B cell (primary cell): ENCODE data around the gene PRX. TPM values are rescaled to one million over a fixed set of nuclear protein-coding genes. Genes with fewer than 3 reads are reported as not detected.

ENCODE experiments used
- ATAC-seq: fragments of 200-7000 bp; cut with Tn5 transposase; one replicate; pipeline ENCODE4 v1.10.0; 2021; ENCODE audit warnings: low read depth, mild to moderate bottlenecking, moderate number of reproducible peaks, moderate library complexity
- CTCF ChIA-PET: fragments of 350-600 bp; sonication (Branson Sonifier 250); formaldehyde crosslinking; loops from one replicate; lab custom pipeline; 2021; ENCODE audit warnings: antibody characterized with exemption, inconsistent platforms; lab: Charles Lee
- POLR2A ChIA-PET: fragments of 350-600 bp; sonication (Branson Sonifier 250); formaldehyde crosslinking; loops from one replicate; lab custom pipeline; 2021; ENCODE audit warnings: antibody characterized with exemption; lab: Charles Lee
- DNase-seq: peaks from one replicate; pipeline ENCODE4 v3.0.0; 2013
- H2AFZ ChIP-seq: 2 replicates; pipeline ENCODE4 v1.6.1; 2012; ENCODE audit warnings: mild to moderate bottlenecking, low read depth, low read length; ENCODE audit not compliant: insufficient read depth, poor library complexity, severe bottlenecking
- H3K27ac ChIP-seq, 2 donors: 1 replicate in 1 of 2; 2 replicates in 1 of 2; pipeline ENCODE4 v1.5.1; 2012 to 2013; ENCODE audit warnings: low read length in 2 of 2, mild to moderate bottlenecking in 2 of 2, moderate library complexity in 1 of 2
- H3K27me3 ChIP-seq, 4 experiments: fragments of 200-600 bp in 1 of 4; sonication (generic) in 1 of 4; replicated peaks in 1 of 4; 1 replicate in 2 of 4; 2 replicates in 2 of 4; pipeline versions ENCODE4 v1.6.1 to v1.7.0; 2013 to 2016; ENCODE audit warnings: low read length in 3 of 4, mild to moderate bottlenecking in 2 of 4, mixed read lengths in 1 of 4, moderate library complexity in 1 of 4; ENCODE audit not compliant: insufficient read depth in 4 of 4, control insufficient read depth in 3 of 4; ENCODE audit errors: control extremely low read depth in 1 of 4
- H3K36me3 ChIP-seq, 2 experiments: replicated peaks in 1 of 2; 1 replicate in 1 of 2; 2 replicates in 1 of 2; pipeline versions ENCODE4 v1.6.1 to v1.7.1; 2013; ENCODE audit warnings: low read length in 1 of 2; ENCODE audit not compliant: insufficient read depth in 2 of 2, control insufficient read depth in 1 of 2; ENCODE audit errors: control extremely low read depth in 1 of 2, extremely low read depth in 1 of 2
- H3K4me1 ChIP-seq, 2 donors: fragments of 200-600 bp in 1 of 2; sonication (generic) in 1 of 2; 1 replicate in 1 of 2; 2 replicates in 1 of 2; pipeline versions ENCODE4 v1.5.1 to v1.6.1; 2013 to 2017; ENCODE audit warnings: low read length in 2 of 2; ENCODE audit not compliant: control insufficient read depth in 2 of 2, insufficient read depth in 2 of 2
- H3K4me2 ChIP-seq: replicated peaks from 2 replicates; pipeline ENCODE3; 2012; ENCODE audit warnings: mild to moderate bottlenecking, low read depth, low read length; ENCODE audit not compliant: poor library complexity, severe bottlenecking
- H3K4me3 ChIP-seq, 5 experiments: fragments of 200-600 bp in 1 of 5; sonication (generic) in 1 of 5; 1 replicate in 3 of 5; 2 replicates in 2 of 5; pipeline versions ENCODE4 v1.5.1 to v1.7.0; 2011 to 2016; ENCODE audit warnings: low read length in 4 of 5, mild to moderate bottlenecking in 4 of 5, low read depth in 2 of 5, control low read depth in 1 of 5, moderate library complexity in 1 of 5; ENCODE audit not compliant: insufficient read depth in 1 of 5; ENCODE audit errors: control extremely low read depth in 1 of 5, extremely low read depth in 1 of 5
- H3K79me2 ChIP-seq: fragments of 200-600 bp; sonication (generic); one replicate; pipeline ENCODE4 v1.6.0; 2016; ENCODE audit warnings: low read length; ENCODE audit not compliant: control insufficient read depth, insufficient read depth
- H3K9ac ChIP-seq: fragments of 200-600 bp; sonication (generic); 2 replicates; pipeline ENCODE4 v1.6.1; 2017; ENCODE audit warnings: mild to moderate bottlenecking, low read length, moderate library complexity
- H3K9me3 ChIP-seq, 3 donors: one replicate each; pipeline versions ENCODE4 v1.6.1 to v1.7.1; 2013; ENCODE audit warnings: low read length in 2 of 3; ENCODE audit not compliant: control insufficient read depth in 2 of 3, insufficient read depth in 1 of 3; ENCODE audit errors: control extremely low read depth in 1 of 3
- H4K20me1 ChIP-seq: 2 replicates; pipeline ENCODE4 v1.6.0; 2012; ENCODE audit warnings: mild to moderate bottlenecking, low read length; ENCODE audit not compliant: insufficient read depth, control insufficient read depth, poor library complexity, severe bottlenecking
- H3K27ac Mint-ChIP-seq: one replicate; pipeline ENCODE4 v1.8.0; 2021; ENCODE audit warnings: mixed read lengths
- H3K27me3 Mint-ChIP-seq: one replicate; pipeline ENCODE4 v1.8.0; 2021; ENCODE audit warnings: mixed read lengths
- H3K4me1 Mint-ChIP-seq: one replicate; pipeline ENCODE4 v1.8.0; 2021; ENCODE audit warnings: mixed read lengths
- H3K4me3 Mint-ChIP-seq: one replicate; pipeline ENCODE4 v1.8.0; 2021; ENCODE audit warnings: mixed read lengths
- H3K9me3 Mint-ChIP-seq: one replicate; pipeline ENCODE4 v1.8.0; 2022; ENCODE audit warnings: mixed read lengths; ENCODE audit not compliant: insufficient read depth
- CTCF ChIP-seq: fragments of 200-600 bp; IDR thresholded peaks from one replicate; pipeline ENCODE4 v1.8.0; 2022; ENCODE audit warnings: antibody characterized with exemption, mild to moderate bottlenecking
- EZH2 ChIP-seq: IDR thresholded peaks from 2 replicates; pipeline ENCODE4 v1.6.1; 2012; ENCODE audit warnings: borderline replicate concordance, low read depth, mild to moderate bottlenecking, moderate library complexity, low read length; ENCODE audit not compliant: insufficient read depth, poor library complexity, severe bottlenecking
- WGBS: methylation state at CpG from one replicate; pipeline ENCODE4 v1.1.5; 2013; ENCODE audit warnings: missing lambda C conversion rate; ENCODE audit not compliant: insufficient coverage; 5-methylcytosine and 5-hydroxymethylcytosine counted together
- intact Hi-C: fragments of 100-400 bp; cut with micrococcal nuclease; formaldehyde crosslinking; loops from one replicate; pipeline ENCODE4 v1.10.0; 2022
- polyA plus RNA-seq: library from polyadenylated mRNA; depleted of rRNA; stranded (reverse); fragments of >200 nt; gene quantifications from 2 replicates; pipeline ENCODE4 v1.2.3, GENCODE V29; 2012
- total RNA-seq, 2 donors: library from RNA; stranded (reverse); fragments of 120-200 nt in 1 of 2; gene quantifications; 1 replicate in 1 of 2; 2 replicates in 1 of 2; pipeline versions ENCODE4 v1.2.3 to v1.2.4, GENCODE V29; 2013 to 2022

The PRX gene
- total and polyA plus RNA-seq, 2 donors (not counting 1 experiment from before 2014, with no cell fraction given) = 1.1 to 2.5 TPM

GRCh38 chr19:40453151-40453735, 40.1 kb upstream of the PRX start:
- H3K27ac ChIP-seq = no peak overlapping the region
- no peaks in the 10 kb centered on the region for H3K27me3 ChIP-seq
- no peaks in the 10 kb centered on the region for H3K9me3 ChIP-seq
- ATAC-seq = no peak
- Mint-ChIP-seq H3K4me3 (no peak overlapping the region), H3K9me3 (no peaks in the 10 kb centered on the region), H3K27me3 (no peaks in the 10 kb centered on the region), H3K27ac (no peak overlapping the region), H3K4me1 (no peaks in the 10 kb centered on the region)
- intact Hi-C loops = no loop called here
- H3K4me3 ChIP-seq = no peak overlapping the region
- WGBS = 94% methylated on average over 4 of the region's 5 CpGs
- CTCF ChIA-PET = interaction anchor here (0.8 to 2.1 kb wide), 4 partner anchors 11 to 148 kb away, joined by 3 to 6 read pairs (median 4); partner anchors contain the start of gene SERTAD1
- no peak overlapping the region for H3K4me2 ChIP-seq
- no peak overlapping the region for H3K9ac ChIP-seq
- H3K4me1 ChIP-seq = no peaks in the 10 kb centered on the region
- no peaks in the 10 kb centered on the region for H3K79me2 ChIP-seq
- no peak for DNase-seq
- H2AFZ ChIP-seq = no peak overlapping the region
- POLR2A ChIA-PET = interaction anchor here (0.6 kb wide), 1 partner anchor 47 kb away, joined by 3 read pairs; no protein-coding TSS in a partner anchor
- H4K20me1 ChIP-seq = no peaks in the 10 kb centered on the region
- H3K36me3 ChIP-seq = no peaks in the 10 kb centered on the region
- TF ChIP-seq EZH2 (no peak), CTCF (no peak)

- Histone ChIP-seq H3K4me3 (no peak overlapping the region), H3K27ac (no peak overlapping the region), H4K20me1 (no peaks in the 10 kb centered on the region), H3K27me3 (no peaks in the 10 kb centered on the region), H3K9ac (no peak overlapping the region), H3K79me2 (no peaks in the 10 kb centered on the region), H3K9me3 (no peaks in the 10 kb centered on the region), H3K4me2 (no peak overlapping the region), H3K36me3 (no peaks in the 10 kb centered on the region), H3K4me1 (no peaks in the 10 kb centered on the region), H2AFZ (no peak overlapping the region)
- Mint-ChIP-seq H3K4me3 (no peak overlapping the region), H3K27ac (no peak overlapping the region), H3K9me3 (no peaks in the 10 kb centered on the region), H3K27me3 (no peaks in the 10 kb centered on the region), H3K4me1 (no peaks in the 10 kb centered on the region)
- 90% methylated on average over 5 of the region's 5 CpGs for WGBS
- no peak for TF ChIP-seq CTCF
- no peak for TF ChIP-seq EZH2
- no peak for ATAC-seq
- intact Hi-C loops = no loop called here
- CTCF ChIA-PET = interaction anchor here (1.6 to 2.1 kb wide), 3 partner anchors 12 to 147 kb away, joined by 4 to 6 read pairs (median 4); no protein-coding TSS in a partner anchor
- DNase-seq = no peak
- POLR2A ChIA-PET = no interaction called here
Measured at GRCh38 chr19:40452016-40452415, 38.8 kb upstream of the PRX start.
